IgD-negative memory B cell (primary cell): Measurements from ENCODE around the gene PXMP2. TPM values are rescaled to one million over a fixed set of nuclear protein-coding genes. Genes with fewer than 3 reads are reported as not detected.
A peak's percentile ranks its signal among the peaks of the same experiment; 100 is the strongest.
"Not testable (repeated sequence)": the region's sequence is repeated elsewhere in the genome, so short reads cannot be mapped to it uniquely, and the experiment has no call there.

ENCODE experiments used
- H3K27ac Mint-ChIP-seq, 3 donors: one replicate each; pipeline ENCODE4 v1.8.0; 2020 to 2022; ENCODE audit warnings: mild to moderate bottlenecking in 3 of 3, mixed read lengths in 3 of 3, moderate library complexity in 1 of 3
- H3K27me3 Mint-ChIP-seq: one replicate; pipeline ENCODE4 v1.8.0; 2021; ENCODE audit warnings: mixed read lengths
- H3K36me3 Mint-ChIP-seq: one replicate; pipeline ENCODE4 v1.8.0; 2020; ENCODE audit warnings: mild to moderate bottlenecking, mixed read lengths
- H3K4me1 Mint-ChIP-seq, 3 donors: one replicate each; pipeline ENCODE4 v1.8.0; 2020 to 2022; ENCODE audit warnings: mixed read lengths in 3 of 3, mild to moderate bottlenecking in 1 of 3
- H3K4me3 Mint-ChIP-seq, 4 donors: one replicate each; pipeline ENCODE4 v1.8.0; 2020 to 2022; ENCODE audit warnings: mild to moderate bottlenecking in 4 of 4, mixed read lengths in 4 of 4, moderate library complexity in 3 of 4
- H3K9me3 Mint-ChIP-seq, 3 donors: one replicate each; pipeline ENCODE4 v1.8.0; 2020 to 2021; ENCODE audit warnings: mixed read lengths in 3 of 3, mild to moderate bottlenecking in 1 of 3
- polyA plus RNA-seq: library from polyadenylated mRNA; unstranded; fragments of 300-500 nt; fragmentation: Illumina TruSeq; gene quantifications from one replicate; pipeline ENCODE4 v1.2.3, GENCODE V29; 2021

PXMP2 gene
- polyA plus RNA-seq, 1 donor from 2014 or later, result 6.2 TPM

DNA sequence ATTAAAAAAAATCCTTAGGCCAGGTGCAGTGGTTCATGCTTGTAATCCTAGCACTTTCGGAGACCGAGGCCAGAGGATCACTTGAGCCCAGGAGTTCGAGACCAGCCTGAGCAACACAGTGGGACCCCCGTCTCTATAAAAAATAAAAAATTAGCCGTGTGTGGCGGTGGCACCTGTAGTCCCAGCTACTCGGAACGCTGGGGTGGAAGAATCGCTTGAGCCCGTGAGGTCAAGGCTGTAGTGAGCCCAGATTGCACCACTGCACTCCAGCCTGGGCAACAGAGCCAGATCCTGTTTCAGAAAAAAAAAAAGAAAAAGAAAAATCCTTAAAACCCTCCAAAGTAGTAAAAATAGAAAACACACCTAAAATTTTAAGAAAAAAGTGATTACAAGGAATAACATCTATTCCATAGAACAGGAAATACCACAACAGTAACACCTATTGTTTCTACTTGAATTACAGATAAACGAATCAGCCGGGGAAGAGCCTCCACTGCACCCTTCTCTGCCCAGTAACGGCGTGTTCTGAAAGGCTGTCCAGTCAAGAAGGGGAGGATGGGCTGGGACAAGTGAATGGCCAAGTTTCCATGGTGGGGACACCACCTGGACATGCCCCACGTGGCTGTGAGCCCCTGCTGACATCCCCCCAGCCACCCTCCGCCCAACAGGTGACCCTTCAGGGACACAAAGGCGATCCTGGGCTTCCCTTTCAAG is 18.1 kb upstream of the PXMP2 start:
- Mint-ChIP-seq H3K4me1 (peaks cover 0 to 2% (median 0%) of the 10 kb centered on the region in 3 donors), H3K36me3 (peaks cover 17% of the 10 kb centered on the region), H3K27ac (no peak overlapping the region), H3K27me3 (no peaks in the 10 kb centered on the region), H3K4me3 (no peak overlapping the region), H3K9me3 (no peaks in the 10 kb centered on the region)

- H3K9me3 Mint-ChIP-seq, result no peaks in the 10 kb centered on the region
- no peaks in the 10 kb centered on the region for H3K27me3 Mint-ChIP-seq
- H3K4me3 Mint-ChIP-seq, result no peak overlapping the region
- no peak overlapping the region for H3K27ac Mint-ChIP-seq
- peaks cover 8% of the 10 kb centered on the region for H3K36me3 Mint-ChIP-seq
- H3K4me1 Mint-ChIP-seq, result peaks cover 0 to 2% (median 0%) of the 10 kb centered on the region in 3 donors
These were observed 15.3 kb upstream of the PXMP2 start for GRCh38 chr12:132672116-132672515.

DNA sequence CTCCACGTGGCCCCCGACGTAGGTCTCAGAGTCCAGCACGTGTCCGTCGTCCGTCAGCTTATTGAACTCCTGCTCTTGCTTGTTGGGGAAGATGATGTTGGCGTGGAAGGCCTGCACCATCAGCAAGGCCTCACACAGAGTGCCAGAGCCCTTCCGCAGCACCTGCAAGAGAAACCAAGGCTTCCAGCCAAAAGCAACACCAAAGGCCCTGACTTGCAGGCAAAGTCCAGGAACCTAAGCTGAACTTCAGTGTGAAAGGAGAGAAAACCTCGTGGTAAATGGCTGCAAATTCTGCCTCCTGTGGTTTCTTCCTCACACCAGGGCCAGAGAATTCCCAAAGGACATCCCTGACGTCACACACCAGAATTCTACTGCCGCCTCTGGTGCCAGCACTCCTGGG is 14.7 kb upstream of the PXMP2 start:
- Mint-ChIP-seq H3K36me3 (peaks cover 5% of the 10 kb centered on the region), H3K4me1 (peaks cover 0 to 2% (median 0%) of the 10 kb centered on the region in 3 donors), H3K9me3 (no peaks in the 10 kb centered on the region), H3K27me3 (no peaks in the 10 kb centered on the region), H3K4me3 (no peak overlapping the region), H3K27ac (no peak overlapping the region)

DNA sequence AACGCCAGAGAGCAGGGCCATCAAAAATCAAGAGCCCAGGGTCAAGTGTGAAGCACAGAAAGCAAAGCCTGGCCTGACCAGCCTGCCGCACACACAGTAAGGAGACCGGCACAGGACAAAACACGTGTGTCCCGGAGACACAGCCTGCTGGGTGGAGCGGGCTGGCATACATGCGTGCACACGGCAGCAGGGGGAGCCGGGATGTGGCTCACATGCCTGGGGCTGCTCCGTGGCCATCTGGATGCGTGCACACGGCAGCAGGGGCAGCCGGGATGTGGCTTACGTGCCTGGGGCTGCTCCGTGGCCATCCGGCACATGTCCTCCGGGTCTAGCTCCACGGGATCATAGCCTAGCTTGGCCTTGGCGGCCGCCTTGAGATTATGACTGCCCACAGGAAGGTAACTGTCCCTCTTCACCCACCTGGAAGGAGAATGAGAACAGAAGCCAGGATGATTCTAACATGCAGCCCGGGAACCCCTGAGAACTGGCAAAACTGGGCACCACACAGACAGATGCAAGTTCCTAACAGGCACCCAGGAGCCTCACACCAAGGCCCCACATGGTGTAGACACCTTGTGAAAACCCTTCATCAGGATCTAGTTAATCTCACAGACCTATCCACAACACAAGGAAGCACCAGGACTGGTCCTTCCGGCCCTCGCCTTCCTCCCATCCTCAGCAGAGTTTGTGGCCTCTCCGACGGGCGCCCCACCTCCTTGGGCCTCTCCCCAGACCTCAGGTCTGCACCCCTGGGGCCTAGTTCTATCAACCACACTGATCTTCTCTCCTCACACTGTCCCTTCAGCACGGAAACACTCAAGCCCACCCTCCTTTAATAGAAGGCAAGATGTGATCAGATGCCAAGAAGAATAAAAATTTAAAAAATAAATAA is 13.9 kb upstream of the PXMP2 start:
- H3K4me3 Mint-ChIP-seq, result no peak overlapping the region
- peaks cover 0 to 2% (median 0%) of the 10 kb centered on the region in 3 donors for H3K4me1 Mint-ChIP-seq
- H3K27ac Mint-ChIP-seq, result no peak overlapping the region
- H3K27me3 Mint-ChIP-seq, result no peaks in the 10 kb centered on the region
- peaks cover 8% of the 10 kb centered on the region for H3K36me3 Mint-ChIP-seq
- H3K9me3 Mint-ChIP-seq, result no peaks in the 10 kb centered on the region

DNA sequence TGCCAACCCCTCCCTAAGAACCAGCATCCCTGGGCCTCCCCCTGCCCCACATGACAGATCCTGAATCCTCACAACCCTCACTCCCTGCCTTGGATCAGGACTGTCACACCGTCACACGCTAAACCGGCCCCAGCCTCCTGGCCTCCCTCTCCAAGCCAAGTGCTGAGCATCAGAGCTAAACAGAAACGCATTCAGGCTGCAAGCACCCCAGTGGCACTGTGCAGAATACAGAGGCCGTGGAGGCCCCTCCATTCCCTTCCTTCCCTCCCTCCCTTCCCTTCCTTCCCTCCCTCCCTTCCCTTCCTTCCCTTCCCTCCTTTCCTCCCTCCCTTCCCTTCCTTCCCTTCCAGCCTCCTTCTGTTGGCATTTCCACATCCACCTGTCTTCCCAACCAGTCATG is 12.8 kb upstream of the PXMP2 start:
- peaks cover 7% of the 10 kb centered on the region for H3K36me3 Mint-ChIP-seq
- H3K4me3 Mint-ChIP-seq, result no peak overlapping the region
- peaks cover 0 to 2% (median 0%) of the 10 kb centered on the region in 3 donors for H3K4me1 Mint-ChIP-seq
- H3K27ac Mint-ChIP-seq, result no peak overlapping the region
- H3K9me3 Mint-ChIP-seq, result no peaks in the 10 kb centered on the region
- no peaks in the 10 kb centered on the region for H3K27me3 Mint-ChIP-seq

DNA sequence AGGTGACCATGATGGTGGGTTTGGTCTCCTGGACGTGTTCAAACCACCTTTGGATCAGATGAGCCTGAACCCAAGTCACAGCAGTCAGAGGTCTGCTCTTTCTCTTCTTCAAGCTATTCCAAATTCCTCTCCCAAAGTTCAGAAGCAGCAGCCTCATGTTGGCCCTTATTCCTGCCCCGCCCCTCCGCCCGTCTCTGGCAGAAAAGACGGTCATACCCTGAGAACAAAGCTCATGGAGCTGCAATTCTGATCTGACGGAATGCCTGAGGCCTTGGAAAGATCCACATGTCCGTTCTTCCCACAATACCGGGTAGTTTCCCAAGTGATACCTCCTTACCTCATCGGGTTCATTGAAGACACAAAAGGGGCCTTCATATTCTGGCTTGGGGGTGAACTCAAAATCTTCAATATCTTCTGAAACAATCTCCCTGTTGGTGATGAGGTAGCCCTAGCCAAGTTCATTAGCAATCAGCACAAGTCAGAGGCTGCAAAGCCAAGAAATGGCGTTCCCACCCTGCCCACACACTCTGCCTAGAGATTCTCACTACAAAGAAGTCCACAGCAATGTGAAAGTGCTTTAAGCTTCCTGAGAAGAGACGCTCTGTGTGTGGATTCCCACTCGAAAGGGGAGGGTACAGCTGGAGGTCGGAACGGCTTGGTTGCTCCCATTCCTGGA is 11.5 kb upstream of the PXMP2 start:
- Mint-ChIP-seq H3K4me3 (no peak overlapping the region), H3K4me1 (peaks cover 0 to 5% (median 2%) of the 10 kb centered on the region in 3 donors), H3K27ac (no peak overlapping the region), H3K9me3 (no peaks in the 10 kb centered on the region), H3K27me3 (no peaks in the 10 kb centered on the region), H3K36me3 (peaks cover 7% of the 10 kb centered on the region)

- Mint-ChIP-seq H3K27me3 (no peaks in the 10 kb centered on the region), H3K4me3 (no peak overlapping the region), H3K27ac (no peak overlapping the region), H3K9me3 (no peaks in the 10 kb centered on the region), H3K4me1 (peaks cover 0 to 3% (median 2%) of the 10 kb centered on the region in 3 donors), H3K36me3 (peaks cover 4% of the 10 kb centered on the region)
These were observed 9.9 kb upstream of the PXMP2 start for GRCh38 chr12:132677492-132677891.

DNA sequence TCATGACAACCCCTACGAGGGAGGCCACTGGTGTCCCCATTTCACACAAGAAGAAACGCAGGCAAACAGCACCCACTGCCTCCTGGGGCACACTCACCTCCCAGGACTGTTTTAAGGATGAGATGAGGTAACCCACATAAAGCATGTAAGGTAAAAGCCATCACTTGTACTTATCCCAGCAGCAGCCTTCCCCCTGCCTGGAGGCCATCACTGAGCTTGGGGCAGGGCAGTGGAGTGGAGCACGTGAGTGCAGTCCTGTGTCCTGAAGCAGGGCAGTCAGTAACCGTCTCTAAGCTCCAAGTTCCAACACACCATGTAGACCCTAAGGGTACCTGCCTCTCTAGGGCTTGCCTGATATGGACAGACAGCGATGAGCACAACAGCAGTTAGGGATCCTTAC is 2.0 kb upstream of the PXMP2 start:
- no peaks in the 10 kb centered on the region for H3K27me3 Mint-ChIP-seq
- H3K4me3 Mint-ChIP-seq, result peak overlapping the region; percentile 70 to 90 (median 80)
- peaks cover 8 to 17% (median 10%) of the 10 kb centered on the region in 3 donors for H3K4me1 Mint-ChIP-seq
- H3K9me3 Mint-ChIP-seq, result no peaks in the 10 kb centered on the region
- peak overlapping the region in 1 of 3 donors; percentile 62 for H3K27ac Mint-ChIP-seq
- H3K36me3 Mint-ChIP-seq, result no peaks in the 10 kb centered on the region

DNA sequence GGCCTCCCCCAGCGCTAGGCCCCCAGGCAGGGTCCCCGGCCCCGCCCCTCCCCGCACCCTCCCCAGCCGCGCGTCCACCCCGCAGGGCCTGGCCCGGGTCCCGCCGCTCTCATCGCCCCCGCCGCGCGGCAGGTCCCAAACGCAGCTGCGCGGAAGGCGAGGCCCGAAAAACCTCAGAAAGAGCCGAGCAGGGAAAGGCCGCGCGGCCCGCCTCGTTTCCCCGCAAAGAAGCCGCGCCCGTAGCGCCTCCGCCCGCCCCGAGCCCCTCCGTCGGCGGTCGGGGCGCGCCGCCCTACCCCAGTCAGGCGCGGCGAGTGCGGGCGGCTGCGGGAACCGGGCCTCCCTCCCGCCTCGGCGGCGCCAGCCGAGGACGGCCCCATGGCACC is 569 bp upstream of the PXMP2 start:
- Mint-ChIP-seq H3K36me3 (no peaks in the 10 kb centered on the region), H3K27ac (peak overlapping the region in 1 of 3 donors; percentile 39), H3K27me3 (no peaks in the 10 kb centered on the region), H3K4me1 (peaks cover 8 to 14% (median 8%) of the 10 kb centered on the region in 3 donors), H3K9me3 (no peaks in the 10 kb centered on the region), H3K4me3 (peak overlapping the region; percentile 86 to 93 (median 91))

DNA sequence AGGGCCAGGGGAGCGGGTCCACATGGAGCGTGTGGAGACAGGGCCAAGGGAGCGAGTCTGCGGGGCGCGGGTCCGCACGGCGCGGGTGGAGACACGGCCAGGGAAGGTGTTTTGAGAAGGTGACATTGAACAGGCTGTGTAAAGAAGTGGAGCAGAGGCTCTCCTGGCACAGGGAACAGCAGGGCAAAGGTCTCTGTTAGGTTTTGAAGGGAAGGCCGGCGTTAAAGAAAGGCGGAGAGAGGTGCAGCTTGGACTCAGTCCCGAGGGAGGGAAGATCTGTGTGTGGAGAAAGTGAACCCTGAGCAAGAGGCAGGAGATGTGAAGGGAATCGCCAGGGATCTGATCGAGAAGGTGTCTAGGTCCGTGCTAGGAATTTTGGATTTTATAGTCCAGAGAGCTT is 1.8 kb downstream of the PXMP2 start:
- Mint-ChIP-seq H3K4me1 (peaks cover 0 to 8% (median 8%) of the 10 kb centered on the region in 3 donors), H3K4me3 (peak overlapping the region in 3 of 4 donors; percentile 48 to 75 (median 73)), H3K27me3 (no peaks in the 10 kb centered on the region), H3K9me3 (no peaks in the 10 kb centered on the region), H3K36me3 (no peaks in the 10 kb centered on the region), H3K27ac (peak overlapping the region in 1 of 3 donors; percentile 60)

DNA sequence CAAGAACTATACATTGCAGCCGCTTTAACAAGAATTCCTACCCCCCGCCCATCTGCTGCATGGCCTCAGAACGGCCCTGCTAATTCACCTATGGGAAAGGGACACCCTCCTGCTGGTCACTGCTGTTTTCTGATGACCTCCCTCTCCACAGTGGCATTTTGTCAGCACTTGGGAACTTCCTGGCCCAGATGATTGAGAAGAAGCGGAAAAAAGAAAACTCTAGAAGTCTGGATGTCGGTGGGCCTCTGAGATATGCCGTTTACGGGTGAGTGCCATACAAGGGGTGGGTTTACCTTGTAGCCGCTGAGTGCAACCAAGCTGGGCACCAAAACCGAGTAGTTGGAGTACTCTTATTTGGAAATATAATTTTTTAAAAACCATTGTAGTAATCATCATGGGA is 2.7 kb downstream of the PXMP2 start:
- peak overlapping the region in 1 of 3 donors; percentile 68 for H3K27ac Mint-ChIP-seq
- H3K36me3 Mint-ChIP-seq, result no peaks in the 10 kb centered on the region
- no peaks in the 10 kb centered on the region for H3K27me3 Mint-ChIP-seq
- H3K4me3 Mint-ChIP-seq, result peak overlapping the region in 3 of 4 donors; percentile 9 to 75 (median 34)
- peaks cover 0 to 8% (median 6%) of the 10 kb centered on the region in 3 donors for H3K4me1 Mint-ChIP-seq
- H3K9me3 Mint-ChIP-seq, result no peaks in the 10 kb centered on the region

GRCh38 chr12:132692030-132692429 is 4.6 kb downstream of the PXMP2 start:
- not testable (repeated sequence) for H3K4me1 Mint-ChIP-seq, H3K36me3 Mint-ChIP-seq, H3K27ac Mint-ChIP-seq, H3K9me3 Mint-ChIP-seq, H3K4me3 Mint-ChIP-seq, H3K27me3 Mint-ChIP-seq

DNA sequence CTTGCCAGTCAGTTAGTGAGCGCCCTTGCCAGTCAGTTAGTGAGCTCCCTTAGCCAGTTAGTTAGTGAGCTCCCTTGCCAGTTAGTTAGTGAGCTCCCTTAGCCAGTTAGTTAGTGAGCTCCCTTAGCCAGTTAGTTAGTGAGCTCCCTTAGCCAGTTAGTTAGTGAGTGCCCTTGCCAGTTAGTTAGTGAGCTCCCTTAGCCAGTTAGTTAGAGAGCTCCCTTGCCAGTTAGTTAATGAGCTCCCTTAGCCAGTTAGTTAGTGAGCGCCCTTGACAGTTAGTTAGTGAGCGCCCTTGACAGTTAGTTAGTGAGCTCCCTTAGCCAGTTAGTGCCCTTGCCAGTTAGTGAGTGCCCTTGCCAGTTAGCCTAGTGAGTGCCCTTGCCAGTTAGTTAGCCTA is 7.5 kb downstream of the PXMP2 start:
- H3K36me3 Mint-ChIP-seq, H3K4me1 Mint-ChIP-seq, H3K4me3 Mint-ChIP-seq, H3K27ac Mint-ChIP-seq, H3K27me3 Mint-ChIP-seq, H3K9me3 Mint-ChIP-seq: not testable (repeated sequence)

- peaks cover 2% of the 10 kb centered on the region for H3K27me3 Mint-ChIP-seq
- no peak overlapping the region for H3K27ac Mint-ChIP-seq
- H3K36me3 Mint-ChIP-seq, result peaks cover 2% of the 10 kb centered on the region
- no peak overlapping the region for H3K4me3 Mint-ChIP-seq
- H3K4me1 Mint-ChIP-seq, result peaks cover 4 to 5% (median 4%) of the 10 kb centered on the region in 3 donors
- no peaks in the 10 kb centered on the region for H3K9me3 Mint-ChIP-seq
These were observed 8.0 kb downstream of the PXMP2 start for GRCh38 chr12:132695431-132695830.

DNA sequence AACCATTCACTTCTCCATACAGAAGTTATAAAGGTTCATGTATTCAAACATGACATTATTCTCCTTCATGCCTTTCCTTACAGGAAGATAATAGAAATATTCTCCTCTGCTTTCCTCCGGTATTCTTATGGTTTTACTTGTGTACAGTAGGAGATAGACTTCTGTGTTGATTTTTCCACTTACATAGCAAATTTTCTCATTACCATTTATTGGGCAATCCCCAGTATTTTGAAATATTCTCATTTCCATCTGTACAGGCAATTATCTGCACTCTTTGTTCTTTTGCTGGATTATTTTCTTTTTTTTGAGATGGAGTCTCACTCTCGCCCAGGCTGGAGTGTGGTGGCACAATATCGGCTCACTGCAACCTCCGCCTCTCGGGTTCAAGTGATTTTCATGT is 11.0 kb downstream of the PXMP2 start:
- no peaks in the 10 kb centered on the region for H3K9me3 Mint-ChIP-seq
- H3K27me3 Mint-ChIP-seq, result peaks cover 4% of the 10 kb centered on the region
- H3K36me3 Mint-ChIP-seq, result peaks cover 5% of the 10 kb centered on the region
- H3K4me1 Mint-ChIP-seq, result peaks cover 5 to 7% (median 7%) of the 10 kb centered on the region in 3 donors
- H3K27ac Mint-ChIP-seq, result no peak overlapping the region
- H3K4me3 Mint-ChIP-seq, result no peak overlapping the region
